ENCODE results near the gene ATXN1L.
"Not testable (repeated sequence)": the region's sequence is repeated elsewhere in the genome, so short reads cannot be mapped to it uniquely, and the experiment has no call there.

ATXN1L gene

DNA sequence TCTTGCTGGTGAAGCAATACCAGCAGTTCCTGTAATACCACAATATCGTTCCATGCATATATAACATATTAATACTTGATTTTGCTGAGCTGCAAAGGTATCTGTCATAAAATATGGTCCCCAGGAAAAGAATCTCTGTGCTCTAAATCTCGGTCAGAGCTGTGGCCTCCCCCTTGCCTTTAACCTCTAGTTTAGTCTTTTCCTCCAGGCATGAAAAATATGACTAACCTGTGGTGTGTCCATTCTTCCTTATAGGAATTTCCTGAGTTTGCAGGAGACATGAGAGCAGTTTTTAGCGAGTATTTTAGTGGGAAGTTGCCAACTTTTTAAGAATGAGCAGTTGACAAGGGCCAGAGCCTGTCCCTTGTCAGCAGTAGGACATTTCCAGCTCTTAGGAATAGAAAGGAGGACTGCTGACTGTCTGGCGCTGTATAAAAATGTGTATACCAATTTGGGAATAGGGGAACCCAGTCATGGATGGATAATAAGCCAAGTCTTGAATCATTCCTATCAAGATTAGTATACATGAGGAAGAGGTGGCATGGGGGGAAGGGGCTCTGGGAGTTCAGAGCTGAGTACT, 8.7 kb downstream of the ATXN1L start:
- no peak for DNase-seq

DNA sequence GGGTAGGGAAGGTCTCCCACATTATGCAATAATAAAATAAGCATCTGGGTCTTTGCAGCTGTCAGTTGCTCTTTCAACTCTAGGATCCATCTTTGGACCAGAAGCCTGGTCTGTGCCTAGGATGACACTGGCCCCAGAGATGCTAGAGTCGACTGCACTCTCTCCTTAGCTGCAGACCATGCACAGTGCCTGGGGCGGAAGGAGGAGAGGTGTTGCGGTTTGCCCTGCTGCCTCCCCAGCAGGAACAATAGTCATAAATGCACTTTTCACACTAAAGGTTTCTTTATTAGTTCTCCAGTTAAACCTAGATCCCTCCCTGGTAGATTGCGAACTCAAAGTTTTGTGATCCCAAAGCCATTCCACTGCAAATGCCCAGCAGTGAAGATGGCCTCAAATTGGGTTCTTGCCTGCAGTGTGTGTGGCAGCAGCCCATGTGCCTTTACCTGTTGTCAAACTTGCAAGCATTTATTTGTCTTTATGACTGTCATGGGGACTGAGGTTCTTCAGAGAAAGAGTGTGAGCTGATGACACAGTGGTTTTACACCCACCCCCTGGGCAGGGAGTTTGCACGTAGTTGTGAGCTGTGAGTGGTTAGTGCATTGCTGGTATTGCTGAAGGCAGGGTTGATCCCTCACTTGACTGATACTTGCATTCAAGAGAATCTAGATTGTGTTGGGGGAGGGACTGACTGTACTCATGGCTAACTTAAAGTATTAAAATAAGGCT, 10.3 kb downstream of the ATXN1L start:
- no peak for DNase-seq

DNA sequence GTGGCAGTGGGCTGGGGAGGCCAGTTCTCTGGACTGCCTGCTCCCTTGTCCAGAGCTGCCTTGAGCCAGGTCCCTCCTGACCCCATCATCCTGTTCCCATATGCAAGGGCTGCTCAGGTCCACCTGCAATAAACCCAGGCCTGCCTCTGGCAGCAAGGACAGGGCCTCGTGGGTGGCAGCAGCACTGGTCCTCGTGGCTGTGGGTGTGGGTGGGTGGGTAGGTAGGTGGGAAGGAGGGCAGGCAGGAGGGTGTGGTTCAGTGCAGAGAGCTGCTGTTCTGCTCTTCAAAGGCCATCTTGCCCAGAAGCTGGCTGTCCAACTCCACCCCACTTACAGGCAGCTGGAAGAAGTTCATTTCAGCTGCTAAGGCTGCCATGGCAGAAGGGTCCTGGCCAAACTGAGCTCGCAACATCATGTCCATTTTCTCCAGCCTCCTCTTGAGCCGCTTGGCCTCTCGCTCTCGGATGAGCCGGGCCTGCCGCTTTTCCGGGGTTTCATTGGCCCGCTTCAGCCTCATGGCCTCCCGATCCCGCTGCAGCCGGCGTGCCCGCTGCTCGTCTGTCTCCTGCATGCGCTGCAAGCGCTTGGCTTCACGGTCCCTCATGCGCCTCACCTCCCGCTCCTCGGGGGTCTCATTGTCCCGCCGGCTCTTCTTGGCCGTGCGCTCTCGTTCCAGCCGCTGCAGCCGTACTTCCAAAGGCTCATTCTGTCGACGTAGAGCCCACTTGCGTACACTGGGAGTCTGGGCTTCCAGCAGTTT, 14.2 kb downstream of the ATXN1L start:
- DNase-seq = no peak

DNA sequence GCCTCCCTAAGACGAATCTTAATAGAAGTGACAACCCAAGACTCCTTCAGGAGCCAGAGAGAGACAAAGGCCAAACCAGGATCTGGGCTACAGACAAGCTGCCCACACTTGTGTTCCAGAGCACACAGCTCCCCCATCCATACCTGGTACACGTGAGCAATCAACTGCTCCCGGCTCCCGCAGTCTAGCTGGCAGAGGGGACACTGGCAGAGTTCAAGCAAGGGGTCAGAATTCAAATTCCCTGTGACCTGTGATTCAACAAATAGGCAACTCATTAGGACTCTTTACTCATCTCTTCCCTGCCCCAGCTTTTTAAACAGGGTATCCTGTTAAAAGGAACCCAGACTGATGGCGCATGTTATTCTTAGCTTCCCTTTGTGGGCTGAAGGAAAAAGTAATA, 18.2 kb downstream of the ATXN1L start:
- no peak for DNase-seq

DNA sequence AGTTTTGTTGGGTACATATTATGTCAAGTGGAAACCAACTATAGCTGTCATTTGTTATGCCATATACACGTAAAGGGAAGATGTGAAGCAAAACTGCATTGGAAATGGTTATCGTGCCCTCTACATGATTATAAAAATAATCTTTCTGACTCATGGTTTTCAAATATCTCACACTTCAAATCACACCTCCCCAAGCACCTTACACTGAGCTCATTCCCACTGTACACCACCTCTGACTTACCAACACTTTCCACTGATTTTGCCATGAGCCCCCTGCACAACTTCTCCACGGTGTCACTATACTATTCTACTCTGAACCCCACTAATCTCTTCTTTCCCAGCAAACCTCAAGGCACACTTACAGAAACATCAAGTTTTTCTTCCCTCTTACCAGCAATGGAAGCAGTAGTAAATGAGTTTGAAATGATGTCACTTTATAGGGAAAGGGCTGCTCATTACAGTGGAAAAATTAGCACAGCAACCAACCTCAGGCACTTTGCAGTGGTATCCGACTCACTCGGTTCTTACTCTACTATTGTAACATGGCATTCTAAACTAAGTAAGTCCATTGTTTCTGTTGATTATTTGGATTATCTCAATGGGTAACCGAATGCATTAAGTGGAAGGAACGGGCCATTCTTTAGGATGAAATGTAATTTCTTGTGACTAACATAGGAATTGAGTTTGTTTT, 19.5 kb downstream of the ATXN1L start:
- DNase-seq = no peak

DNA sequence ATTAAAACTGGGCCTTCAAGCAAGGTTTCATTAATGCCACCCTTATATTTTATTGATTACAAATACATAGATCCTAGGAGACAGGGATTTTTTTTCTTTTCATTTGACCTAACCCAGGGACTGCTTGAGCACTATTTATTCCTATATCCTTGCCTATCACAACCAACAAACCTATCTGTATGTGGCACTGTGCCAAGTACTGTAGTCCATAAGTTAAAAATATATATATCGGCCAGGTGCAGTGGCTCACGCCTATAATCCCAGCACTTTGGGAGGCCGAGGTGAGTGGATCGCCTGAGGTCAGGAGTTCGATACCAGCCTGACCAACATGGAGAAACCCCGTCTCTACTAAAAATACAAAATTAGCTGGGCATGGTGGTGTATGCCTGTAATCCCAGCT, 21.4 kb downstream of the ATXN1L start:
- not testable (repeated sequence) for DNase-seq

DNA sequence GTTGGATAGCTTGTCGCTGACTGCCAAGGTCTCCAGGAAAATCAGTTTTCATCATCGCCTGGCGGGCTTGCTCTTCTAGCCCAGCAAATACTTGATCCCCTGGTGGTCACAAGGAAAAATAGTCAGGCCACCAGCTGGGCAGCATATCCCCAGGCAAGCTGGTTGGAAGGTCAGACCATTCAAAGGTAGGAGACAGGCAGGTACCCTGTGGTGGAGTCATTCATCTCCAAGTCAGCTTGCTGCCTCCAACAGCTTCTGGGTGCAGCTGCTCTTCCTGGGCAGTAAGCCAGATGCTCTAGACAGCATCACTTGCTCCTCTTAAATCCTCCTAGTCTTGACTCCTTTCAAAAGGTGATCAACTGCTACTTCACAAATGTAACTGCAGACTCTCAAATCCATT, 22.2 kb downstream of the ATXN1L start:
- DNase-seq = no peak

DNA sequence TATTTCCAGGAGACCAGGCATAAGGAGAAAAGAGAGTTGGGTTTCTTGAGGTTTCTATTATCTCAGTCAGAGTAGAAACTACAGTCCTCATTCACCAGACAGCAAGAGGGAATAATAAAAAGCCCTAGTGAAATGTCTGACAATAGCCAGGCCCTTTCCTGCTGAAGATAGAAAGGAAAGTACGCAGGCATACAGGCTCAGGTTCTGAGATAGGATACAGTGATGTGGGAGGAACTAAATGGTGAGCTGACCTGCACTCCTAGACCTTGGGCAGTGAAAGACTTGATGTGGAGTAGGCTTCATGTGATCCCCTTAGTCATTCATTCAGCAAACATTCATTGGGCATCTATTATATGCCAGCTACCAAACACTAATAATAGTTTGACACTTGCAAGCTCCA, 23.3 kb downstream of the ATXN1L start:
- DNase-seq = no peak

DNA sequence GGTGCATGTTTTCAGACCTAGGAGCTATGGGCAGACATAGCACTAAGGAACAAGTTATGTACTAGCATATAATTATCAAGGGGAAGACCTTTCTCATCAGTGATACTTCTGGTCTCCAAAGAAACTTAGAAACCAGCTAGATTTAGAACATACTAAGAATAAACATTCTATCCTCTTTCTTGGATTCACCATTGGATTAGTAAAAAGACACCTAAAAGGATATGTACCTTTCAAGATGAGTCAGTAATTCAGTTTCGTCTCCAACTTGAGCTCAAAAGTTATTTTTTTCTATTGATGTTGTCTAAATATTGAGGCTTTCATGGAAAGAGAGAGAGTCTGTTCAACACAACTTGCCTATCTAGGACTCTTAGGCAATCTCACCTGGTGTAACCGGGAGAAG, 25.0 kb downstream of the ATXN1L start:
- no peak for DNase-seq

DNA sequence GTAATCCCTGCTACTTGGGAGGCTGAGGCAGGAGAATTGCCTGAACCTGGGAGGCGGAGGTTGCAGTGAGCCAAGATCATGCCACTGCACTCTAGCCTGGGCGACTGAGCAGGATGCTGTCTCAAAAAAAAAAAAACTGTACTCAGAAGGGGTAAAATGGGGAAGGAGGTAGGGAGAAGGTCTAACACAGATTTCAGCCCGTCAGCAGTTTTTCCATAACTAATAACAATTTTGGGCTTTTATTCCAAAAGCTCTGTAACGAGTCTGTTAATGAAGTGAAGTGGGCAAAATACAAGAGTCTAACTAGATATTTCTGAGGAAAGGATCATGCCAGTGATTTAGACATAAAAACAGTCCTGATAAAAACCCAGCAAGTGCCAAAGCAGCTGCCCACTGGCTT, 27.4 kb downstream of the ATXN1L start:
- no peak for DNase-seq

DNA sequence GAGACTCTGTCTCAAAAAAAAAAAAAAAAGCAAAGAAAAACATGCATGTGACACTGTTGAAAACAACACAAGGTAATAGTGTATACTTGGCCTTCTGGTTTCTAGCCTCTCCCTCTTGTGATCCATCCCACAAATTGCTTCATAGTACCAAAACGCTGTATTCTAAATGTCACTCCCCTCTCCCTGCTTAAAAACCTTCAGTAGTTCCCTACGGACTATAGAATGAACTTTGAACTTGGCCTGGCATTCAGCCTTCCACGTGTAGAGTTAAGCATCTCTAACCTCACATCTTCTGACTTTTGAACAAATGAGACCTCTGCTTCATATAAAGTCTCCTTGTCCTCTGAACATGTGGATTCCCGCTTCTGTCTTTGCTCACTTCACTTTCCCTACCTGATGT, 33.1 kb downstream of the ATXN1L start:
- DNase-seq = no peak

DNA sequence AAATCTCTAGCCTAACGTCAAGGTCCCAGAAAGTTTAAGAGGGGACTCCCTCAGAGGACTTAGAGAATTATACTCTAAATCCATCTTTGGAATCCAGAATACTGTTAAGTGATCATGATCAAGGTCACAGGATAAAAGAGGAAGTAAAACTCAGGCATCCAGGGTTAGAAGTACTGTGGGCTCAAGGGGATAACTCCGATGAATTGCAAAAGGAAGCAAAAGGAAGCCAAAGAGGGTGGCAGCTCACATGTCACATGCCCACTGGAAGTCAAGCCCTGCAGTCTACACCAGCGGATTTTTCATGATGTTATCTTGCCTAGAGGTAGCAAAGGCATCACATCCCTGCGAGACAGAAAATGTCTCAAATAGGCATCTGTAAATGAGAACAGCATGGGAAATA, 34.4 kb downstream of the ATXN1L start:
- DNase-seq = no peak

DNA sequence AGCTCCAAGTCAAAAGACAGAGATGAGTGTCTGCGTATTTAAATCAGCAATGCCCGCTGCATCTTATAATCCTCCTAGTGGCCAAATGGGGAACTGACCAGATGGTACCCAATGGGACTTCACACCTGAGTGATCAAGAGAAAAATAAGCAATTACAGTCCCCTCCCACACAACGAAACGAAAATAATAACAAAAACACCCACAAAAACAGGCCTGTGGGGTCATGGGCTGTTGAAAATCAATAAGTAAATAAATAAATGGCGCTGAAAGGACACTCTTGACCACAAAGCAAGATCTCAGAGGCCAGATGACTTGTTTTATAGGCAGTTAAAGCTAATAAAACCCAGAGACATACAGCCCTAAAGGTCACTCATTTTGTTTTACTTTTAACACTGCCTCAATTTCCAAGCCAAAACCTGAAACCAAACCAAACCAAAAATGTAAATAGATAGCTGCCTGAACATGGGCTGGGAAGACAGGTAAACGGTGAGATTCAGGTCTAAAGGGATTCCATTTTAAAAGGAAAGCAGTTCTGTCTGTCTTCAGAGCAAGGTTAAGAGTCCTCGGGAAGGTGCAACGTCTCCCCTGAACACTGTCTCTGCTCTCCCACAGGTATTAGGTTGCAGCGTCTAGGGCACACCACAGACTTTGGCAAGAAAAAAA, 36.9 kb downstream of the ATXN1L start:
- DNase-seq = peak; percentile 54

DNA sequence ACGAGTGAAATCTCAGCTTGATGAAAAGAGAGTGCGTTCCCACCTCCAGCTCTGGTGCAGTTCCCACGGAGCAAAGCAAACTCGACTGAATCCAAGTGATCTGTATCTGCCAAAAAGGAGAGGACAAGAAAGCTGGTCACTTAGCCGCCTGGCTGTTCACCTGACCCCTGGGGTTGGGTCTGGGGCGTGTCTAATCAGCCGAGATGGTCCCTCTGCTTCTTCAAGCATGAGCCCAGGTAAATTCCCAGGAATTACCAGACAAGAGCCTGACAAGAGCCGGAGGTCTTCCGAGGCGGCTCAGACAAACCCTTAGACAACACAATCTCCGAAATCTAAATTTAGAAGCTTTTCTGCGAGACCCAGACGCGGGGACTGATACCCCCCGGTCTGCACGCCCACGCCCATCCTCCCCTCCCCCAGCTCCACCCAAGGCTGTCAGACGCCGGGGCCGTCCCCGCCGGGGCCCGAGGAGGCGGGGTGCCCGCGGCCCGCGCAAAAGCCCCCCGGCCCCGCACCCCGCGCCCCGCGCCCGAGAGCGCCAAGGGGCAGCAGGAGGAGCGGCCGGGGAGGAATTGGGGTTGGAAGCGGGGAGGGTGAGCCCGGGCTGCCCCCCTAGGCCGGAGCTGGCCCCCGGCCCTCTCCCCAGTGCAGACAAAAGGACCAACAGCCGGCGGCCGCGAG, 37.5 kb downstream of the ATXN1L start:
- DNase-seq = peak; percentile 71

DNA sequence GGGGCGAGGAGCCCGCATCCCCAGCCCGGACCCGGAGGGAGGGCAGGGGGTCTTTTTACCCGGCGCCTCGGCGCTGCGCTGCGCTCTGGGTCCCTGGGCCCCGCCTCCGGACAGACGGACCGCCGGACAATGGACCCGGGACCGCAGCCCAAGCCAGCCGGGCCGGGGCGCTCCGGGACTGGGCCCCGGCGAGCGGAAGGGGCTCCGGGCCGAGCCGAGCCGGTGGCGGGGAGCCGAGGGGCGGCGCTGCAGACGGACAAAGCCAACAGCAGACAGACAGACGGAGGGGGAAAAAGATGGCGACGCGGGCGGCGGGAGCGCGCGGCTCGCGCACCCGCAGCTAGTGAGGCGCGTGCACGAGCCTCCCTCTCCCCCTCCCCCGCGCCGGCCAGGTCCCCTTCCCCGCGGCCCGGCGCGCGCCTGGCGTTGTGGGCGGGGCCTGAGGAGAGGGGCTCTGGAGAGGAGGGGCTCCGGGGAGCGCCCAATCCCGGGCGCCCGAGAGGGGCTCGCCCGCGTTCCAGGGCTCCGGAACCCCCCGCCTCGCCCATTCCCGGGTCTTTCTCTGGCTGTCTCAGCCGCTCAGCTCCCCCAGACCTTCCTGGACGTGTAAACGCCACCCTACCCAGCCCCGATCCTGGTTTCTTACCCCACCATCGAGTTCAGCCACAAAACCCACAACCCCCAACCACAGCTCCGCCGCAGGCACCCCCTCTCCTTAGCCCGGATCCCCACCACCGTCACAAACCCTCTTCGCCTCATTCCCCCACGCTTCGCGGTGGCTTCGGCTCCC, 38.3 kb downstream of the ATXN1L start, which contains the start of gene ZNF821:
Gene ZNF821 (minus strand): TSS at position 334 of the 790 bp plus-strand sequence. CDS start 4,236 bp downstream, outside the sequence.
- DNase-seq = peak; percentile 77

DNA sequence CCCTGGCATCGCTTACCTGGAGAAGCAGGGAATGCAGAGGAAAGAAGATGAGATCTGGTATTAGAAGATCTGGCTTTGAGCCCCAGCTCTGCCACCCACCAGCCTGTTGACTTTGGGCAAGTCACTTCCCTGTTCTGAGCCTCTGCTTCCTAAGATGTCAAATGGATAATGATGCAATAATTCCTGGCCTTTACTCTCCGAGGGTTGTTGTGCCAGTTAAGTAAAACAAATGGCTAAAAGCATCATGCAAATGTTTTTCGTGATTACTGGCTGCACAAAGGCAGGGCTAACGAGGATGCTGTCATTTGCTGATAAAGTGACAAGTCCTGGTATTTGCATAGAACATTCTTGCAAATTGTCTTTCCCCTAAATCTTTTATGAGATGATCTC, 39.5 kb downstream of the ATXN1L start:
- DNase-seq = no peak

DNA sequence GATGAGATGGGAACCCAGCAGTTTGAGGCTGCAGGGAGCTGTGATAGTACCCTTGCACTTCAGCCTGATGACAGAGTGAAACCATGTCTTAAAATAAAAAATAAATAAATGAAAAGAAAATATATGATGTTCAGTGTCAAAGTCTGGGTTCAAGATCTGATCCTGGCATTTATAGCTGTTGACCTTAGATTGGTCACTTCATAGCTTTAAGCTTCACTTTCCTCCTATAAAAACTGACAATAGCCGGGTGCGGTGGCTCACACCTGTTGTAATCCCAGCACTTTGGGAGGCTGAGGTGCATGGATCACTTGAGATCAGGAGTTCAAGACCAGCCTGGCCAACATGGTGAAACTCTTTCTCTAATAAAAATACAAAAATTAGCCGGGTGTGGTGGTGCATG, 43.4 kb downstream of the ATXN1L start:
- DNase-seq = no peak

DNA sequence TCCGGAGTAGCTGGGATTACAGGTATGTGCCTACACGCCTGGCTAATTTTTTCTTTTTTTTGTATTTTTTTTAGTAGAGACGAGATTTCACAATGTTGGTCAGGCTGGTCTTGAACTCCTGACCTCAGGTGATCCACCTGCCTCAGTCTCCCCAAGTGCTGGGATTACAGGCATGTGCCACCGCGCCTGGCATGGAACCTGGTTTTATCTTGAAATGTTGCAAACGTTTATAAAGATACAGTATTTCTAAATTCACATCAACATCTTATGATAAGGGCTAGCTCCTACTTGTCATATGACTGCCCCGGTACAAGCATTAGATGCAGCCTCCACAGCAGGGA, 48.1 kb downstream of the ATXN1L start:
- no peak for DNase-seq

DNA sequence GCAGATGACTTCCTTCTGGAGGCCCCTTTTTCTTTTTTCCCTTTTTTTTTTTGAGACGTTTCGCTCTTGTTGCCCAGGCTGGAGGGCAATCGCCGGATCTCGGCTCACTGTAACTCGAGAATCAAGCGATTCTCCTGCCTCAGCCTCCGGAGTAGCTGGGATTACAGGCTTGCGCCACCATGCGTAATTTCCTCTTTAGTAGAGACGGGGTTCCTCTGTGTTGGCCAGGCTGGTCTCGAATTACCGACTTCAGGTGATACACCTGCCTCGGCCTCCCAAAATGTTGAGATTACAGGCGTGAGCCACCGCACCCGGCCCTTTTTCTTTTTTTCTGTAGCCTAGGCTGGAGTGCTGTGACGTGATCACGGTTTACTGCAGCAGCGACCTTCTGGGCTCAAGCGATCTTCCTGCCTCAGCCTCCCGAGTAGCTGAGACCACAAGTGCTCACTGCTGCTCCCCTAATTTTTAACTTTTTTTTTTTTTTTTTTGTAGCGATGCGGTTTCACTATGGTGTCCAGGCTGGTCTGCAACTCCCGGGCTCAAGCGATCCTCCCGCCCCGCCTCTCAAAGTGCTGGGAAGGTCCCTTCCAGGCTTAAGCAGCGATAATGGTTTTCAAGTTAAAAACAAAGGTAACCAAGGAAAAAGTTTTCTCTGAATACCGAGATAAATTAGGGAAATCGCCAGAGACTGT, 48.6 kb downstream of the ATXN1L start:
- peak; percentile 18 for DNase-seq

DNA sequence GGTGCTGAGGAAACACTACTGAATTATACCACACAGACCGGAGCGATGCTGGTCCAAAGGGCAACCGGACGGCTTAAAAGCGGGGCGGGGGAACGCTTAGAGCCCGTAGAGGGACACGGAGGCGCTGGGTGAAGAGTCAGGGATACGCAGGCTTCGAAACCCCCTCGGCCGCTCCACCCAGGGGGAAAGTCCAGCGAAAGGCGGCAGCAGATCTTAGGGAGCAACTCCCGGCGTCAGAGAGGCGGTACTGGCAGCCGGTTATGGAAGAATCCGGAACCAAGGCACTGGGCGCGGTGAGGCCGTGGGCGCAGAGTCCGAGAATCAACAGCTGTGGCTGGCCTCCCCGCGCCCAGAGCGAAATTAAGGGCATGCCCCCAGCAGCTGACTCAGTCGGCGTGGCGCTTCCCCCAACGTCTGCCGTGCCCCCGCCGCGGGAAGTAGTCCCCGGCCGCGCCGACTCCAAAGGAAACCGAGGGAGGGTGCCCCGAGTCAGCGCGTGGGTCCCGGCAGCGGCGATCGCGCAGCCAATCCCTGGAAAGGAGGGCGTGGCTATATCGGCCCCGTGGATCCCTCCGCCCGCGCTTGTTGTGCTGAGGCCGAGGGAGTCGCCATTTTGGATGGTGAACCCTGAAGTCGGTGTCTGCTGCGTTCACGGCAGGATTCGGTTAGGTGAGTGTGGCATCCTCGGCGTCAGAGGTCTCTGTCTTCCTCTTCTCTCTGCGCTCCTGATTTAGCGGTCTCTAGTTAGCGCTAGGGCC, 49.3 kb downstream of the ATXN1L start, which contains the start of gene IST1:
Gene IST1 (plus strand): TSS at position 611 of the 758 bp plus-strand sequence. CDS start 20,110 bp downstream, outside the sequence.
- DNase-seq = peak; percentile 97

Measured in stimulated activated CD4-positive, alpha-beta T cell treated with anti-CD3 and anti-CD28 coated beads, Interleukin-4, amount 100 ng/mL, for 1 hour (primary cell).